OCI-LY1 (cell line): ENCODE measurements around the gene KPNB1.

Experiments used
- EZH2 ChIP-seq: fragments of 200-600 bp; sonication (generic), shearing (Covaris generic); IDR thresholded peaks from 2 replicates; pipeline ENCODE4 v1.8.0; 2017; ENCODE audit warnings: borderline replicate concordance, mixed run types, mild to moderate bottlenecking, antibody characterized with exemption, low read length, moderate library complexity, mixed read lengths
- TF ChIP-seq, protein P1 (sequence below): fragments of 200-600 bp; sonication (generic), shearing (Covaris generic); IDR thresholded peaks from 2 replicates; pipeline ENCODE4 v1.5.1; 2017; ENCODE audit warnings: mild to moderate bottlenecking, antibody characterized with exemption, low read length, moderate library complexity, mixed read lengths

DNA sequence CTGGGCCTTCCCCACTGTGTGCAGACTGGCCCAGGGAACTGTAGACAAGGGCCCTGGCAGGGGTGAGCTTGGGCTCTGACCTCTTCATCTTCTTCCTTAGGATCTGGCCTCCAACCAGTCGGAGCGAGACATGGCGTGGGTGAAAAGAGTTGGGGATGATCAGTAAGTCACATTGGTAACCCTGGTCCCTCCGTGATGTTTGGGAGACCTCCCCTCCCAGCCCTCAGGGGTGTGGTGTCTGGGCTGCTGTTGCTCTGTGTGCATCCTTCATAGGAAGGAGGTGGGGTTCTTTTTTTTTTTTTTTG is 49.8 kb downstream of the KPNB1 start:
- TF ChIP-seq, protein P1, sequence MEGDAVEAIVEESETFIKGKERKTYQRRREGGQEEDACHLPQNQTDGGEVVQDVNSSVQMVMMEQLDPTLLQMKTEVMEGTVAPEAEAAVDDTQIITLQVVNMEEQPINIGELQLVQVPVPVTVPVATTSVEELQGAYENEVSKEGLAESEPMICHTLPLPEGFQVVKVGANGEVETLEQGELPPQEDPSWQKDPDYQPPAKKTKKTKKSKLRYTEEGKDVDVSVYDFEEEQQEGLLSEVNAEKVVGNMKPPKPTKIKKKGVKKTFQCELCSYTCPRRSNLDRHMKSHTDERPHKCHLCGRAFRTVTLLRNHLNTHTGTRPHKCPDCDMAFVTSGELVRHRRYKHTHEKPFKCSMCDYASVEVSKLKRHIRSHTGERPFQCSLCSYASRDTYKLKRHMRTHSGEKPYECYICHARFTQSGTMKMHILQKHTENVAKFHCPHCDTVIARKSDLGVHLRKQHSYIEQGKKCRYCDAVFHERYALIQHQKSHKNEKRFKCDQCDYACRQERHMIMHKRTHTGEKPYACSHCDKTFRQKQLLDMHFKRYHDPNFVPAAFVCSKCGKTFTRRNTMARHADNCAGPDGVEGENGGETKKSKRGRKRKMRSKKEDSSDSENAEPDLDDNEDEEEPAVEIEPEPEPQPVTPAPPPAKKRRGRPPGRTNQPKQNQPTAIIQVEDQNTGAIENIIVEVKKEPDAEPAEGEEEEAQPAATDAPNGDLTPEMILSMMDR: no peak
- no peak for TF ChIP-seq EZH2
